Measurements from ENCODE around the gene HK1. TPM values are rescaled to one million over a fixed set of nuclear protein-coding genes. Genes with fewer than 3 reads are reported as not detected.
"Not testable (repeated sequence)": the region's sequence is repeated elsewhere in the genome, so short reads cannot be mapped to it uniquely, and the experiment has no call there.

The HK1 gene
- total and polyA plus RNA-seq, 2 donors (not counting 1 experiment from before 2014, with no cell fraction given), result 60.6 to 172 TPM

DNA sequence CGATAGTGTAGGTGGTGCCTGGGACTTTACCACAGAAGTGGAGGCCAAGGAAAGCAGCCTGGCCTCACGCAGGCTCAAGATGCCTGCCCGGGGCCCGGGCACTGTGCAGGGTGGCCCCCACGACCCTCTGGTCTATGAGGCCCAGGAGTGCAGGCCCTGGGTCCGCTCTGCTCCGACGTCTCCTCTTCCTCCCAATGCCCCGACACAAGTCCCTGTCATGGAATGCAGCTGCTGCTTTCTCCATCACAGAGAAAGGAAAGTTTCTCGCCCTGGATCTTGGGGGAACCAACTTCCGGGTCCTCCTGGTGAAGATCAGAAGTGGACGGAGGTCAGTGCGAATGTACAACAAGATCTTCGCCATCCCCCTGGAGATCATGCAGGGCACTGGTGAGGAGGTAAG, 28.3 kb upstream of the HK1 start:
- Histone ChIP-seq H4K20me1 (ENCODE audit: control insufficient read depth, extremely low read depth, insufficient read depth, low read length) (no peaks in the 10 kb centered on the region), H3K4me3 (replicated peaks in 1 of 4; ENCODE audit: control extremely low read depth in 1 of 4, insufficient read depth in 1 of 4, low read depth in 3 of 4, low read length in 4 of 4) (no peak overlapping the region), H3K9me3 (ENCODE audit: control insufficient read depth, insufficient read depth, low read depth, low read length) (no peaks in the 10 kb centered on the region), H2AFZ (ENCODE audit: low read length) (no peak overlapping the region), H3K27me3 (ENCODE audit: control insufficient read depth, insufficient read depth, low read length) (peaks cover under 1% of the 10 kb centered on the region), H3K79me2 (ENCODE audit: control insufficient read depth, insufficient read depth, low read length) (no peaks in the 10 kb centered on the region), H3K9ac (ENCODE audit: insufficient read depth, low read length) (no peak overlapping the region), H3K36me3 (ENCODE audit: control insufficient read depth, insufficient read depth, low read length) (no peaks in the 10 kb centered on the region), H3K4me2 (ENCODE audit: extremely low read depth, insufficient read depth, low read length) (no peak overlapping the region), H3K27ac (ENCODE audit: insufficient read depth, low read length) (no peak overlapping the region), H3K4me1 (ENCODE audit: control insufficient read depth, extremely low read depth, insufficient read depth, low read length) (no peaks in the 10 kb centered on the region)
- no peak for DNase-seq (ENCODE audit: low read depth in 2 of 2)
- TF ChIP-seq, protein P1, sequence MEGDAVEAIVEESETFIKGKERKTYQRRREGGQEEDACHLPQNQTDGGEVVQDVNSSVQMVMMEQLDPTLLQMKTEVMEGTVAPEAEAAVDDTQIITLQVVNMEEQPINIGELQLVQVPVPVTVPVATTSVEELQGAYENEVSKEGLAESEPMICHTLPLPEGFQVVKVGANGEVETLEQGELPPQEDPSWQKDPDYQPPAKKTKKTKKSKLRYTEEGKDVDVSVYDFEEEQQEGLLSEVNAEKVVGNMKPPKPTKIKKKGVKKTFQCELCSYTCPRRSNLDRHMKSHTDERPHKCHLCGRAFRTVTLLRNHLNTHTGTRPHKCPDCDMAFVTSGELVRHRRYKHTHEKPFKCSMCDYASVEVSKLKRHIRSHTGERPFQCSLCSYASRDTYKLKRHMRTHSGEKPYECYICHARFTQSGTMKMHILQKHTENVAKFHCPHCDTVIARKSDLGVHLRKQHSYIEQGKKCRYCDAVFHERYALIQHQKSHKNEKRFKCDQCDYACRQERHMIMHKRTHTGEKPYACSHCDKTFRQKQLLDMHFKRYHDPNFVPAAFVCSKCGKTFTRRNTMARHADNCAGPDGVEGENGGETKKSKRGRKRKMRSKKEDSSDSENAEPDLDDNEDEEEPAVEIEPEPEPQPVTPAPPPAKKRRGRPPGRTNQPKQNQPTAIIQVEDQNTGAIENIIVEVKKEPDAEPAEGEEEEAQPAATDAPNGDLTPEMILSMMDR (conservative IDR thresholded peaks at IDR 0.05 in 1 of 2, IDR thresholded peaks at IDR 0.05 in 1 of 2; ENCODE audit: low read depth in 1 of 2, low read length in 2 of 2), result no peak
- TF ChIP-seq EZH2 (IDR thresholded peaks at IDR 0.05; ENCODE audit: low read length, missing control alignments), result no peak

DNA sequence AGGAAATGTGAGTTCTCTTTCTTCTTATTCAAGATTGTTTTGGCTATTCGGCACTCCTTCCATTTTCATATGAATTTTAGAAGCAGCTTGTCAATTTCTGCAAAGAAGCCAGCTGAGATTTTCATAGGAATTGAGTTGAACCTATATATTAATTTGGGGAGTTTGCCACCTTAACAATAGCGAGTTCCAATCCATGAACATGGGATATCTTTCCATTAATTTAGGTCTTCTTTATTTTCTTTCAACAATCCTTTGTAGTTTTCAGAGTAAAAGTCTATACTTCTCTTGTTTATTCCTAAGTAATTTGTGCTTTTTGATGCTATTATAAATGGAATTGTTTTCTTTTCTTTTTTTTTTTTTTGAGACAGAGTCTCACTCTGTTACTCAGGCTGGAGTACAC, 26.9 kb upstream of the HK1 start:
- H3K79me2 ChIP-seq (ENCODE audit: control insufficient read depth, insufficient read depth, low read length); H3K36me3 ChIP-seq (ENCODE audit: control insufficient read depth, insufficient read depth, low read length); H2AFZ ChIP-seq (ENCODE audit: low read length); H3K9ac ChIP-seq (ENCODE audit: insufficient read depth, low read length); H3K4me2 ChIP-seq (ENCODE audit: extremely low read depth, insufficient read depth, low read length); H3K4me1 ChIP-seq (ENCODE audit: control insufficient read depth, extremely low read depth, insufficient read depth, low read length); H3K4me3 ChIP-seq (replicated peaks in 1 of 4; ENCODE audit: control extremely low read depth in 1 of 4, insufficient read depth in 1 of 4, low read depth in 3 of 4, low read length in 4 of 4); H4K20me1 ChIP-seq (ENCODE audit: control insufficient read depth, extremely low read depth, insufficient read depth, low read length); H3K27me3 ChIP-seq (ENCODE audit: control insufficient read depth, insufficient read depth, low read length); H3K9me3 ChIP-seq (ENCODE audit: control insufficient read depth, insufficient read depth, low read depth, low read length); DNase-seq (ENCODE audit: low read depth in 2 of 2); H3K27ac ChIP-seq (ENCODE audit: insufficient read depth, low read length): not testable (repeated sequence)

DNA sequence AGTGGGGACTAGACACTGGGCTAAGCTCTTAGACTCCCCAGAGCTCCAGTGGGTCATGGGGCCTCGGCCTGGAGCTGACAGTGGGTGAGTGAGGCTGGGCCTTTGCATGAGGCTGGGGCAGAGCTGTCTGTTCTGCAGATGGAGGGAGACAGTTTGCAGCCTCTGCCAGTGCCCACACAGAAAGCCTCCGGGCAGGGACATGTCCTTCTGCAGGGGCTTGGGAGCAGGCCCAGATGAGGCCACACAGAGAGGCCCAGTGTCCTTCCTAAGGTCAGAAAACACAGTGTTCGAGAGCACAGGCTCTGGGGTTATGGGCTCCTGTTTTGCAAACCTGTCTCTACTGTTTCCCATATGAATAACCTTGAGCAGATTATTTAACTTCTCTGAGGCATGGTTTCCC, 25.1 kb upstream of the HK1 start:
- Histone ChIP-seq H3K79me2 (ENCODE audit: control insufficient read depth, insufficient read depth, low read length) (no peaks in the 10 kb centered on the region), H3K4me3 (replicated peaks in 1 of 4; ENCODE audit: control extremely low read depth in 1 of 4, insufficient read depth in 1 of 4, low read depth in 3 of 4, low read length in 4 of 4) (no peak overlapping the region), H3K27me3 (ENCODE audit: control insufficient read depth, insufficient read depth, low read length) (peaks cover 2% of the 10 kb centered on the region), H4K20me1 (ENCODE audit: control insufficient read depth, extremely low read depth, insufficient read depth, low read length) (no peaks in the 10 kb centered on the region), H2AFZ (ENCODE audit: low read length) (no peak overlapping the region), H3K9ac (ENCODE audit: insufficient read depth, low read length) (no peak overlapping the region), H3K27ac (ENCODE audit: insufficient read depth, low read length) (no peak overlapping the region), H3K36me3 (ENCODE audit: control insufficient read depth, insufficient read depth, low read length) (no peaks in the 10 kb centered on the region), H3K9me3 (ENCODE audit: control insufficient read depth, insufficient read depth, low read depth, low read length) (no peaks in the 10 kb centered on the region), H3K4me1 (ENCODE audit: control insufficient read depth, extremely low read depth, insufficient read depth, low read length) (no peaks in the 10 kb centered on the region), H3K4me2 (ENCODE audit: extremely low read depth, insufficient read depth, low read length) (no peak overlapping the region)
- TF ChIP-seq, protein P1 (conservative IDR thresholded peaks at IDR 0.05 in 1 of 2, IDR thresholded peaks at IDR 0.05 in 1 of 2; ENCODE audit: low read depth in 1 of 2, low read length in 2 of 2), result no peak
- DNase-seq (ENCODE audit: low read depth in 2 of 2), result no peak

DNA sequence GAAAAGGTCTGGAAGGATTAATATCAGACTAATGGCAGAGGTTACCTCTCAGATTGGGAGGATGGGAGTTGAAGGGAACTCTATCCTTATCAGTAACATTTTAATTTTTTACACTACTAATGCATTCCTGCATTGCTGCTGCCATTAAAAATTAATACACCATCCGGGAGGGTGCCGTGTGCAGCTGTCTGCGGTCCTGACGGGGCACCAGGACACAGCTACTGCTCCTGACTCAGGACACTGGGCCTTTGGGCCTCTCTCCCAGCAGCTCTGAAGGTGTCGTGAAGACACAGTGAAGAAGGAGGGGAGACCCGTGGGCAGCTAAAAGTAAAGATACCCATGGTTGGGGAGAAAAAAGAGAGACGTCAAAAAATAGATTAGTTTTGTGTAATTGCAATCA, 23.4 kb upstream of the HK1 start:
- no peaks in the 10 kb centered on the region for H4K20me1 ChIP-seq (ENCODE audit: control insufficient read depth, extremely low read depth, insufficient read depth, low read length)
- DNase-seq (ENCODE audit: low read depth in 2 of 2), result no peak
- peaks cover 2% of the 10 kb centered on the region for H3K27me3 ChIP-seq (ENCODE audit: control insufficient read depth, insufficient read depth, low read length)
- H3K79me2 ChIP-seq (ENCODE audit: control insufficient read depth, insufficient read depth, low read length), result no peaks in the 10 kb centered on the region
- no peaks in the 10 kb centered on the region for H3K9me3 ChIP-seq (ENCODE audit: control insufficient read depth, insufficient read depth, low read depth, low read length)
- H3K4me2 ChIP-seq (ENCODE audit: extremely low read depth, insufficient read depth, low read length), result no peak overlapping the region
- no peaks in the 10 kb centered on the region for H3K36me3 ChIP-seq (ENCODE audit: control insufficient read depth, insufficient read depth, low read length)
- no peak overlapping the region for H3K4me3 ChIP-seq (replicated peaks in 1 of 4; ENCODE audit: control extremely low read depth in 1 of 4, insufficient read depth in 1 of 4, low read depth in 3 of 4, low read length in 4 of 4)
- TF ChIP-seq EZH2 (IDR thresholded peaks at IDR 0.05; ENCODE audit: low read length, missing control alignments), result no peak
- TF ChIP-seq, protein P1 (conservative IDR thresholded peaks at IDR 0.05 in 1 of 2, IDR thresholded peaks at IDR 0.05 in 1 of 2; ENCODE audit: low read depth in 1 of 2, low read length in 2 of 2), result no peak
- H3K27ac ChIP-seq (ENCODE audit: insufficient read depth, low read length), result no peak overlapping the region
- H2AFZ ChIP-seq (ENCODE audit: low read length), result no peak overlapping the region
- H3K4me1 ChIP-seq (ENCODE audit: control insufficient read depth, extremely low read depth, insufficient read depth, low read length), result no peaks in the 10 kb centered on the region
- H3K9ac ChIP-seq (ENCODE audit: insufficient read depth, low read length), result no peak overlapping the region
